ENCODE results near the gene DCAF17. TPM values are rescaled to one million over a fixed set of nuclear protein-coding genes. Genes with fewer than 3 reads are reported as not detected.
"Not testable (repeated sequence)": the region's sequence is repeated elsewhere in the genome, so short reads cannot be mapped to it uniquely, and the experiment has no call there.

DCAF17 gene
- total RNA-seq, 1 donor from 2014 or later, result 23.7 TPM

GRCh38 chr2:171482308-171482707 is 48.3 kb downstream of the DCAF17 start:
- no peak overlapping the region for H3K4me3 Mint-ChIP-seq (ENCODE audit: low read depth)
- peaks cover 17% of the 10 kb centered on the region for H3K4me1 Mint-ChIP-seq (ENCODE audit: low read depth)
- no peak for DNase-seq (ENCODE audit: low spot score)
- H3K27ac Mint-ChIP-seq, result no peak overlapping the region
- H3K9me3 Mint-ChIP-seq, result no peaks in the 10 kb centered on the region
- peaks cover 37% of the 10 kb centered on the region for H3K36me3 Mint-ChIP-seq (ENCODE audit: low read depth)
- intact Hi-C loops (cut with micrococcal nuclease), result no loop called here
- no peaks in the 10 kb centered on the region for H3K27me3 Mint-ChIP-seq (ENCODE audit: low read depth)

GRCh38 chr2:171482877-171483276 is 48.9 kb downstream of the DCAF17 start:
- intact Hi-C loops (cut with micrococcal nuclease), result no loop called here
- H3K4me1 Mint-ChIP-seq (ENCODE audit: low read depth), result peaks cover 17% of the 10 kb centered on the region
- H3K36me3 Mint-ChIP-seq (ENCODE audit: low read depth), result peaks cover 37% of the 10 kb centered on the region
- DNase-seq (ENCODE audit: low spot score), result no peak
- H3K27ac Mint-ChIP-seq, result no peak overlapping the region
- H3K9me3 Mint-ChIP-seq, result no peaks in the 10 kb centered on the region
- no peaks in the 10 kb centered on the region for H3K27me3 Mint-ChIP-seq (ENCODE audit: low read depth)
- no peak overlapping the region for H3K4me3 Mint-ChIP-seq (ENCODE audit: low read depth)

GRCh38 chr2:171483793-171484192 is 49.8 kb downstream of the DCAF17 start:
- Mint-ChIP-seq H3K9me3 (peaks cover 5% of the 10 kb centered on the region), H3K36me3 (ENCODE audit: low read depth) (peaks cover 39% of the 10 kb centered on the region), H3K4me3 (ENCODE audit: low read depth) (no peak overlapping the region), H3K27ac (no peak overlapping the region), H3K27me3 (ENCODE audit: low read depth) (no peaks in the 10 kb centered on the region), H3K4me1 (ENCODE audit: low read depth) (peaks cover 15% of the 10 kb centered on the region)
- intact Hi-C loops (cut with micrococcal nuclease), result no loop called here
- DNase-seq (ENCODE audit: low spot score), result no peak

- Mint-ChIP-seq H3K4me3 (ENCODE audit: low read depth) (no peak overlapping the region), H3K27ac (no peak overlapping the region), H3K27me3 (ENCODE audit: low read depth) (no peaks in the 10 kb centered on the region), H3K36me3 (ENCODE audit: low read depth) (peaks cover 38% of the 10 kb centered on the region), H3K9me3 (peaks cover 8% of the 10 kb centered on the region), H3K4me1 (ENCODE audit: low read depth) (peaks cover 11% of the 10 kb centered on the region)
- intact Hi-C loops (cut with micrococcal nuclease), result no loop called here
- DNase-seq (ENCODE audit: low spot score), result no peak
These were observed 51.1 kb downstream of the DCAF17 start for GRCh38 chr2:171485116-171485515.

GRCh38 chr2:171487201-171487600 is 53.2 kb downstream of the DCAF17 start:
- Mint-ChIP-seq H3K27me3 (ENCODE audit: low read depth) (no peaks in the 10 kb centered on the region), H3K36me3 (ENCODE audit: low read depth) (peaks cover 27% of the 10 kb centered on the region), H3K27ac (no peak overlapping the region), H3K4me1 (ENCODE audit: low read depth) (peaks cover 11% of the 10 kb centered on the region), H3K9me3 (peaks cover 8% of the 10 kb centered on the region), H3K4me3 (ENCODE audit: low read depth) (no peak overlapping the region)
- intact Hi-C loops (cut with micrococcal nuclease), result no loop called here
- no peak for DNase-seq (ENCODE audit: low spot score)

- DNase-seq (ENCODE audit: low spot score), result no peak
- H3K27me3 Mint-ChIP-seq (ENCODE audit: low read depth), result no peaks in the 10 kb centered on the region
- H3K4me1 Mint-ChIP-seq (ENCODE audit: low read depth), result peaks cover 9% of the 10 kb centered on the region
- peaks cover 8% of the 10 kb centered on the region for H3K9me3 Mint-ChIP-seq
- no peak overlapping the region for H3K4me3 Mint-ChIP-seq (ENCODE audit: low read depth)
- H3K27ac Mint-ChIP-seq, result no peak overlapping the region
- H3K36me3 Mint-ChIP-seq (ENCODE audit: low read depth), result peaks cover 22% of the 10 kb centered on the region
- intact Hi-C loops (cut with micrococcal nuclease), result no loop called here
These were observed 53.8 kb downstream of the DCAF17 start for GRCh38 chr2:171487803-171488259.

GRCh38 chr2:171490577-171490976 is 56.6 kb downstream of the DCAF17 start:
- Mint-ChIP-seq H3K4me3 (ENCODE audit: low read depth) (no peak overlapping the region), H3K36me3 (ENCODE audit: low read depth) (peaks cover 13% of the 10 kb centered on the region), H3K27ac (no peak overlapping the region), H3K27me3 (ENCODE audit: low read depth) (no peaks in the 10 kb centered on the region), H3K4me1 (ENCODE audit: low read depth) (no peaks in the 10 kb centered on the region), H3K9me3 (peaks cover 8% of the 10 kb centered on the region)
- intact Hi-C loops (cut with micrococcal nuclease), result no loop called here
- no peak for DNase-seq (ENCODE audit: low spot score)

GRCh38 chr2:171491292-171491691 is 57.3 kb downstream of the DCAF17 start:
- peaks cover 13% of the 10 kb centered on the region for H3K36me3 Mint-ChIP-seq (ENCODE audit: low read depth)
- no peaks in the 10 kb centered on the region for H3K27me3 Mint-ChIP-seq (ENCODE audit: low read depth)
- DNase-seq (ENCODE audit: low spot score), result no peak
- H3K9me3 Mint-ChIP-seq, result peaks cover 8% of the 10 kb centered on the region
- no peak overlapping the region for H3K27ac Mint-ChIP-seq
- H3K4me3 Mint-ChIP-seq (ENCODE audit: low read depth), result no peak overlapping the region
- no peaks in the 10 kb centered on the region for H3K4me1 Mint-ChIP-seq (ENCODE audit: low read depth)
- intact Hi-C loops (cut with micrococcal nuclease), result no loop called here

- H3K36me3 Mint-ChIP-seq (ENCODE audit: low read depth), result peaks cover 8% of the 10 kb centered on the region
- no peaks in the 10 kb centered on the region for H3K4me1 Mint-ChIP-seq (ENCODE audit: low read depth)
- H3K4me3 Mint-ChIP-seq (ENCODE audit: low read depth), result no peak overlapping the region
These were observed 58.6 kb downstream of the DCAF17 start for GRCh38 chr2:171492664-171493063.

GRCh38 chr2:171497664-171498063 is 63.6 kb downstream of the DCAF17 start:
- DNase-seq (ENCODE audit: low spot score); H3K27ac Mint-ChIP-seq; H3K27me3 Mint-ChIP-seq (ENCODE audit: low read depth); H3K4me3 Mint-ChIP-seq (ENCODE audit: low read depth); H3K36me3 Mint-ChIP-seq (ENCODE audit: low read depth); intact Hi-C loops (cut with micrococcal nuclease); H3K4me1 Mint-ChIP-seq (ENCODE audit: low read depth); H3K9me3 Mint-ChIP-seq: not testable (repeated sequence)

More at GRCh38 chr2:171492664-171493063, 58.6 kb downstream of the DCAF17 start:
- H3K27me3 Mint-ChIP-seq (ENCODE audit: low read depth), result no peaks in the 10 kb centered on the region
- intact Hi-C loops (cut with micrococcal nuclease), result no loop called here
- H3K27ac Mint-ChIP-seq, result no peak overlapping the region
- peaks cover 11% of the 10 kb centered on the region for H3K9me3 Mint-ChIP-seq
- DNase-seq (ENCODE audit: low spot score), result no peak

- Mint-ChIP-seq H3K27ac (no peak overlapping the region), H3K27me3 (ENCODE audit: low read depth) (peaks cover 17% of the 10 kb centered on the region), H3K4me3 (ENCODE audit: low read depth) (no peak overlapping the region), H3K9me3 (no peaks in the 10 kb centered on the region), H3K36me3 (ENCODE audit: low read depth) (no peaks in the 10 kb centered on the region), H3K4me1 (ENCODE audit: low read depth) (peaks cover 4% of the 10 kb centered on the region)
- no peak for DNase-seq (ENCODE audit: low spot score)
- intact Hi-C loops (cut with micrococcal nuclease), result no loop called here
These were observed 71.3 kb downstream of the DCAF17 start for GRCh38 chr2:171505374-171505773.

GRCh38 chr2:171509945-171510731 is 76.1 kb downstream of the DCAF17 start:
- Mint-ChIP-seq H3K4me3 (ENCODE audit: low read depth) (no peak overlapping the region), H3K27ac (no peak overlapping the region), H3K4me1 (ENCODE audit: low read depth) (peaks cover 7% of the 10 kb centered on the region), H3K9me3 (no peaks in the 10 kb centered on the region), H3K36me3 (ENCODE audit: low read depth) (no peaks in the 10 kb centered on the region), H3K27me3 (ENCODE audit: low read depth) (peaks cover 14% of the 10 kb centered on the region)
- intact Hi-C loops (cut with micrococcal nuclease), result no loop called here
- DNase-seq (ENCODE audit: low spot score), result no peak

GRCh38 chr2:171512014-171512413 is 78.0 kb downstream of the DCAF17 start:
- DNase-seq (ENCODE audit: low spot score), result no peak
- H3K4me3 Mint-ChIP-seq (ENCODE audit: low read depth), result no peak overlapping the region
- H3K36me3 Mint-ChIP-seq (ENCODE audit: low read depth), result no peaks in the 10 kb centered on the region
- no peaks in the 10 kb centered on the region for H3K9me3 Mint-ChIP-seq
- H3K27me3 Mint-ChIP-seq (ENCODE audit: low read depth), result peaks cover 13% of the 10 kb centered on the region
- peaks cover 7% of the 10 kb centered on the region for H3K4me1 Mint-ChIP-seq (ENCODE audit: low read depth)
- intact Hi-C loops (cut with micrococcal nuclease), result no loop called here
- H3K27ac Mint-ChIP-seq, result no peak overlapping the region

Measured in activated T-helper 2 cell treated with anti-CD3 and anti-CD28 coated beads, Interferon-gamma antibody, Interleukin-2, Interleukin-4, amounts not matched to agents 10 μg/mL and 5 μg/mL and 100 μg/mL, durations not matched to agents 14 hours and 24 hours and 36 hours (primary cell).